Measurements from ENCODE around the gene ACP4. TPM values are rescaled to one million over a fixed set of nuclear protein-coding genes. Genes with fewer than 3 reads are reported as not detected.
"Not testable (repeated sequence)": the region's sequence is repeated elsewhere in the genome, so short reads cannot be mapped to it uniquely, and the experiment has no call there.

Gene ACP4, protein sequence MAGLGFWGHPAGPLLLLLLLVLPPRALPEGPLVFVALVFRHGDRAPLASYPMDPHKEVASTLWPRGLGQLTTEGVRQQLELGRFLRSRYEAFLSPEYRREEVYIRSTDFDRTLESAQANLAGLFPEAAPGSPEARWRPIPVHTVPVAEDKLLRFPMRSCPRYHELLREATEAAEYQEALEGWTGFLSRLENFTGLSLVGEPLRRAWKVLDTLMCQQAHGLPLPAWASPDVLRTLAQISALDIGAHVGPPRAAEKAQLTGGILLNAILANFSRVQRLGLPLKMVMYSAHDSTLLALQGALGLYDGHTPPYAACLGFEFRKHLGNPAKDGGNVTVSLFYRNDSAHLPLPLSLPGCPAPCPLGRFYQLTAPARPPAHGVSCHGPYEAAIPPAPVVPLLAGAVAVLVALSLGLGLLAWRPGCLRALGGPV
- polyA plus RNA-seq (2013), result not detected

DNA sequence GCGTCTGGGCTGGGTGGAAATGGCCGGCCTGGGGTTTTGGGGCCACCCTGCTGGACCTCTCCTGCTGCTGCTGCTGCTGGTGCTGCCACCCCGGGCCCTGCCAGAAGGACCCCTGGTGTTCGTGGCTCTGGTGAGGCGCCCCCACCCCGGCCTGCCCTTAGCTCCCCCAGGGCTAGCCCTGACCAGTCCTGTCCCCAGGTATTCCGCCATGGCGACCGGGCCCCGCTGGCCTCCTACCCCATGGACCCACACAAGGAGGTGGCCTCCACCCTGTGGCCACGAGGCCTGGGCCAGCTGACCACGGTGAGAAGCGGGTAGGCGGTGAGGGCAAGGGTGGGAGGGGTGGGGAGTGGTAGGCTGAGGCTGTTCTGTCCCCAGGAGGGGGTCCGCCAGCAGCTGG, at the start of gene ACP4:
Gene ACP4 (plus strand): TSS at position 20 of the 400 bp plus-strand sequence. CDS start 0 bp downstream, at position 20.
- Histone ChIP-seq H3K4me1 (ENCODE audit: control extremely low read depth in 1 of 4, control insufficient read depth in 4 of 4, insufficient read depth in 4 of 4, low read length in 3 of 4) (peaks cover 0 to 10% (median 2%) of the 10 kb centered on the region in 4 experiments), H3K27ac (ENCODE audit: insufficient read depth in 1 of 2, low read depth in 1 of 2, low read length in 2 of 2, poor library complexity in 1 of 2, severe bottlenecking in 2 of 2) (no peak within 1 kb of the TSS), H3K9me3 (ENCODE audit: control extremely low read depth in 1 of 5, control insufficient read depth in 4 of 5, insufficient read depth in 2 of 5, low read depth in 1 of 5, low read length in 4 of 5) (no peaks in the 10 kb centered on the region), H3K27me3 (replicated peaks in 2 of 5; ENCODE audit: control insufficient read depth in 4 of 5, insufficient read depth in 5 of 5, low read length in 4 of 5) (no peaks in the 10 kb centered on the region), H3K4me3 (ENCODE audit: control insufficient read depth in 1 of 7, extremely low read depth in 1 of 7, insufficient read depth in 4 of 7, low read depth in 2 of 7, low read length in 6 of 7) (no peak within 1 kb of the TSS), H3K36me3 (ENCODE audit: control insufficient read depth in 4 of 4, insufficient read depth in 4 of 4, low read length in 3 of 4) (peaks cover 0 to 1% (median 0%) of the 10 kb centered on the region in 4 experiments)
- 92% methylated on average over 5 of the region's 15 CpGs for WGBS (ENCODE audit: insufficient coverage)
- no peak for DNase-seq
- POLR2A ChIA-PET, result interaction anchor here (1.2 kb wide), 1 partner anchor 13 kb away, joined by 3 read pairs; no protein-coding TSS in a partner anchor
- CTCF ChIA-PET, result interaction anchor here (1.0 to 3.1 kb wide), 2 partner anchors 8 to 66 kb away, joined by 3 to 11 read pairs; no protein-coding TSS in a partner anchor

DNA sequence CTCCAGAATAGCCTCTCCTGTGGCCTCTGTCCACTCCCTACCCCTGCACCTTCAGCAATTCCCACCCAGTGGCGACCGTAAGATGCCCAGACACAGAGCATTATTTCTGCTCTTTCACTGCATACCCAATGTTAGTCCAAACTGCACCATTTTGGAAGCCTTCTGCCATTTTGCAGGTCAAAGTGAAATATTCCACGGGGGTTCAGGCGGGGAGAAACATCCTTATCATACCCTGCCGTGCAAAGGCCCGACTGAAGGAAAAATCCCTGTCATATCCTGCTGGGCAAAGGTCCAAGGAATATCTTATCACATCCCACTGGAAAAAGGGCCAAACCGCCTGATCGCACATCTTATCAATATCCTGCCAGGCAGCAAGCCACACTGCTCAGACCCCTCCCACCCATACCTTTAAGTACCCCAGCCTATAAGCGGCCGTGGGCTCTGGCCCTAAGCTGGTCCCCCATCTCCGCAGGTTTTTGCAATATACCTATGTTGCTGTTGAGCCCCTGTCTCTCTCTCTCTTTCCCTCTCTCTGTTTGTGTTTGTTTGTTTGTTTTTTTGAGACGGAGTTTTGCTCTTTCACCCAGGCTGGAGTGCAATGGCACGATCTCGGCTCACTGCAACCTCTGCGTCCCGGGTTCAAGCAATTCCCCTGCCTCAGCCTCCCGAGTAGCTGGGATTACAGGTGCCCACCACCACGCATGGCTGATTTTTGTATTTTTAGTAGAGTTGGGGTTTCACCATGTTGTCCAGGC, 48.9 kb upstream of the ACP4 start:
- Histone ChIP-seq H3K27me3 (replicated peaks in 2 of 5; ENCODE audit: control insufficient read depth in 4 of 5, insufficient read depth in 5 of 5, low read length in 4 of 5) (peaks cover 0 to 50% (median 6%) of the 10 kb centered on the region in 5 experiments), H3K9me3 (ENCODE audit: control extremely low read depth in 1 of 5, control insufficient read depth in 4 of 5, insufficient read depth in 2 of 5, low read depth in 1 of 5, low read length in 4 of 5) (no peaks in the 10 kb centered on the region), H3K4me1 (ENCODE audit: control extremely low read depth in 1 of 4, control insufficient read depth in 4 of 4, insufficient read depth in 4 of 4, low read length in 3 of 4) (no peaks in the 10 kb centered on the region), H3K4me3 (ENCODE audit: control insufficient read depth in 1 of 7, extremely low read depth in 1 of 7, insufficient read depth in 4 of 7, low read depth in 2 of 7, low read length in 6 of 7) (no peak overlapping the region), H3K27ac (ENCODE audit: insufficient read depth in 1 of 2, low read depth in 1 of 2, low read length in 2 of 2, poor library complexity in 1 of 2, severe bottlenecking in 2 of 2) (no peak overlapping the region), H3K36me3 (ENCODE audit: control insufficient read depth in 4 of 4, insufficient read depth in 4 of 4, low read length in 3 of 4) (no peaks in the 10 kb centered on the region)
- 64% methylated on average over 14 of the region's 18 CpGs for WGBS (ENCODE audit: insufficient coverage)
- DNase-seq, result no peak
- POLR2A ChIA-PET, result no interaction called here
- CTCF ChIA-PET, result interaction anchor here (2.0 kb wide), 1 partner anchor 17 kb away, joined by 8 read pairs; the partner anchor contains the start of gene CLEC11A

GRCh38 chr19:50743537-50743936, 46.7 kb upstream of the ACP4 start:
- Histone ChIP-seq H3K9me3 (ENCODE audit: control extremely low read depth in 1 of 5, control insufficient read depth in 4 of 5, insufficient read depth in 2 of 5, low read depth in 1 of 5, low read length in 4 of 5) (no peaks in the 10 kb centered on the region), H3K36me3 (ENCODE audit: control insufficient read depth in 4 of 4, insufficient read depth in 4 of 4, low read length in 3 of 4) (no peaks in the 10 kb centered on the region), H3K27ac (ENCODE audit: insufficient read depth in 1 of 2, low read depth in 1 of 2, low read length in 2 of 2, poor library complexity in 1 of 2, severe bottlenecking in 2 of 2) (peak overlapping the region in 1 of 2 experiments; percentile 43), H3K27me3 (replicated peaks in 2 of 5; ENCODE audit: control insufficient read depth in 4 of 5, insufficient read depth in 5 of 5, low read length in 4 of 5) (peaks cover 0 to 45% (median 4%) of the 10 kb centered on the region in 5 experiments), H3K4me1 (ENCODE audit: control extremely low read depth in 1 of 4, control insufficient read depth in 4 of 4, insufficient read depth in 4 of 4, low read length in 3 of 4) (no peaks in the 10 kb centered on the region), H3K4me3 (ENCODE audit: control insufficient read depth in 1 of 7, extremely low read depth in 1 of 7, insufficient read depth in 4 of 7, low read depth in 2 of 7, low read length in 6 of 7) (no peak overlapping the region)
- WGBS (ENCODE audit: insufficient coverage), result 100% methylated on average over 2 of the region's 6 CpGs
- POLR2A ChIA-PET, result no interaction called here
- DNase-seq, result no peak
- CTCF ChIA-PET, result no interaction called here

DNA sequence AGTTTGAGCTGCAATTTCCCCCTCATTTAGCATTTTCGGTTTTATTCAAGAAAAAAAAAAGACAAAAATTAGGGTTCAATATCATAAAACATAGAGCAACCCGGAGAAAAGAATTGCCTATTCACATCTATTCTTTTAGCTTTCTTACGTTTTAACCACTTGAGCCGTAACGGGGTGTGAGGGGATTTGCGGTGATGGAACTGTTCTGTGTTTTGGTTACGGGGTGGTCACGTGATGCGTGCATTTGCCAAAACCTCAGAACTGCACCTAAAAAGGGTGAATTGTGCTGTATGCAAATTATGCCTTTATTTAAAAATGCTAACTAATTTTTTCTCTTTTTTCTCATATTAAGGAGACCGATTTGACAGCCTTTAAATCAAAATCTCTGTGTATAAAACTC, 45.0 kb upstream of the ACP4 start:
- H3K27me3 ChIP-seq (replicated peaks in 2 of 5; ENCODE audit: control insufficient read depth in 4 of 5, insufficient read depth in 5 of 5, low read length in 4 of 5), result peaks cover 0 to 31% (median 0%) of the 10 kb centered on the region in 5 experiments
- no peaks in the 10 kb centered on the region for H3K9me3 ChIP-seq (ENCODE audit: control extremely low read depth in 1 of 5, control insufficient read depth in 4 of 5, insufficient read depth in 2 of 5, low read depth in 1 of 5, low read length in 4 of 5)
- ChIA-PET POLR2A (no interaction called here), CTCF (interaction anchor here (0.7 to 1.6 kb wide), 2 partner anchors 11 to 1492 kb away, joined by 3 to 5 read pairs; no protein-coding TSS in a partner anchor)
- no peak overlapping the region for H3K27ac ChIP-seq (ENCODE audit: insufficient read depth in 1 of 2, low read depth in 1 of 2, low read length in 2 of 2, poor library complexity in 1 of 2, severe bottlenecking in 2 of 2)
- WGBS (ENCODE audit: insufficient coverage), result 73% methylated on average over 3 of the region's 10 CpGs
- H3K36me3 ChIP-seq (ENCODE audit: control insufficient read depth in 4 of 4, insufficient read depth in 4 of 4, low read length in 3 of 4), result no peaks in the 10 kb centered on the region
- no peak for DNase-seq
- no peaks in the 10 kb centered on the region for H3K4me1 ChIP-seq (ENCODE audit: control extremely low read depth in 1 of 4, control insufficient read depth in 4 of 4, insufficient read depth in 4 of 4, low read length in 3 of 4)
- H3K4me3 ChIP-seq (ENCODE audit: control insufficient read depth in 1 of 7, extremely low read depth in 1 of 7, insufficient read depth in 4 of 7, low read depth in 2 of 7, low read length in 6 of 7), result no peak overlapping the region

GRCh38 chr19:50747141-50747540, 43.1 kb upstream of the ACP4 start:
- peaks cover 0 to 12% (median 0%) of the 10 kb centered on the region in 5 experiments for H3K27me3 ChIP-seq (replicated peaks in 2 of 5; ENCODE audit: control insufficient read depth in 4 of 5, insufficient read depth in 5 of 5, low read length in 4 of 5)
- POLR2A ChIA-PET, result interaction anchor here (0.7 kb wide), 1 partner anchor 24 kb away, joined by 6 read pairs; the partner anchor contains the start of gene CLEC11A
- H3K9me3 ChIP-seq (ENCODE audit: control extremely low read depth in 1 of 5, control insufficient read depth in 4 of 5, insufficient read depth in 2 of 5, low read depth in 1 of 5, low read length in 4 of 5); H3K27ac ChIP-seq (ENCODE audit: insufficient read depth in 1 of 2, low read depth in 1 of 2, low read length in 2 of 2, poor library complexity in 1 of 2, severe bottlenecking in 2 of 2); CTCF ChIA-PET; DNase-seq; H3K36me3 ChIP-seq (ENCODE audit: control insufficient read depth in 4 of 4, insufficient read depth in 4 of 4, low read length in 3 of 4); H3K4me1 ChIP-seq (ENCODE audit: control extremely low read depth in 1 of 4, control insufficient read depth in 4 of 4, insufficient read depth in 4 of 4, low read length in 3 of 4); H3K4me3 ChIP-seq (ENCODE audit: control insufficient read depth in 1 of 7, extremely low read depth in 1 of 7, insufficient read depth in 4 of 7, low read depth in 2 of 7, low read length in 6 of 7): not testable (repeated sequence)
- 98% methylated on average over 10 of the region's 14 CpGs for WGBS (ENCODE audit: insufficient coverage)

DNA sequence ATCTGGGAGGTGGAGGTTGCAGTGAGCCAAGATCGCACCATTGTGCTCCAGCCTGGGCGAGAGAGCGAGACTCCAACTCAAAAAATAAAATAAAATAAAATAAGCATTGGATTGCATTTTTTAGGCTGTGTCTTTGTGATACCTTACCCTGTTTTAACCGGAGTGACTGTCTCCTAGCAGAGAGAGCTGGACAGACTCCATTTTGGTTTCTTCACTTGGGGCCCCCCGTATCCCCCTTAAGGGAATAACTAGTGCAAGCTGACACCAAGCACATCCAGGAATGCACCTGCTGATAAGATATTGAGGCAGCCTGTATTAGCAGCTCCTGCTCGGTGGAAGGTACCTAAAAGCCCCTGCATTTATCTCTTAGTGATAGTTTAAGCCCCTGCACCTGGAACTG, 40.7 kb upstream of the ACP4 start:
- H3K9me3 ChIP-seq (ENCODE audit: control extremely low read depth in 1 of 5, control insufficient read depth in 4 of 5, insufficient read depth in 2 of 5, low read depth in 1 of 5, low read length in 4 of 5), result no peaks in the 10 kb centered on the region
- H3K27ac ChIP-seq (ENCODE audit: insufficient read depth in 1 of 2, low read depth in 1 of 2, low read length in 2 of 2, poor library complexity in 1 of 2, severe bottlenecking in 2 of 2), result no peak overlapping the region
- CTCF ChIA-PET, result no interaction called here
- peaks cover 0 to 3% (median 1%) of the 10 kb centered on the region in 4 experiments for H3K4me1 ChIP-seq (ENCODE audit: control extremely low read depth in 1 of 4, control insufficient read depth in 4 of 4, insufficient read depth in 4 of 4, low read length in 3 of 4)
- no peak overlapping the region for H3K4me3 ChIP-seq (ENCODE audit: control insufficient read depth in 1 of 7, extremely low read depth in 1 of 7, insufficient read depth in 4 of 7, low read depth in 2 of 7, low read length in 6 of 7)
- WGBS (ENCODE audit: insufficient coverage), result 84% methylated on average over 2 of the region's 6 CpGs
- no peak for DNase-seq
- H3K36me3 ChIP-seq (ENCODE audit: control insufficient read depth in 4 of 4, insufficient read depth in 4 of 4, low read length in 3 of 4), result no peaks in the 10 kb centered on the region
- POLR2A ChIA-PET, result interaction anchor here (0.7 kb wide), 1 partner anchor 799 kb away, joined by 3 read pairs; no protein-coding TSS in a partner anchor
- H3K27me3 ChIP-seq (replicated peaks in 2 of 5; ENCODE audit: control insufficient read depth in 4 of 5, insufficient read depth in 5 of 5, low read length in 4 of 5), result peaks cover 0 to 2% (median 0%) of the 10 kb centered on the region in 5 experiments
